Transverse colon (tissue), 4 donors: ENCODE measurements around the gene ABCC10.

Experiments used
- CTCF ChIP-seq, 5 experiments: fragments of 200-600 bp in 3 of 5; fragments of 450-650 bp in 2 of 5; sonication (generic) in 3 of 5; IDR thresholded peaks; 1 replicate in 2 of 5; 2 replicates in 3 of 5; pipeline ENCODE4 v1.5.1; 2016 to 2017; ENCODE audit warnings: antibody characterized with exemption in 5 of 5, inconsistent platforms in 3 of 5, mild to moderate bottlenecking in 2 of 5, moderate library complexity in 1 of 5
- EP300 ChIP-seq: sonication (generic); formaldehyde crosslinking; IDR thresholded peaks from one replicate; pipeline ENCODE4 v1.6.1; 2017; ENCODE audit warnings: antibody characterized with exemption, low read depth
- POLR2A ChIP-seq: fragments of 450-650 bp; IDR thresholded peaks from one replicate; pipeline ENCODE4 v1.6.1; 2016; ENCODE audit warnings: antibody characterized with exemption, mild to moderate bottlenecking, moderate library complexity
- POLR2AphosphoS5 ChIP-seq, 3 donors: sonication (generic); formaldehyde crosslinking; IDR thresholded peaks; one replicate each; pipeline ENCODE4 v1.6.1; 2016; ENCODE audit warnings: antibody characterized with exemption in 3 of 3

DNA sequence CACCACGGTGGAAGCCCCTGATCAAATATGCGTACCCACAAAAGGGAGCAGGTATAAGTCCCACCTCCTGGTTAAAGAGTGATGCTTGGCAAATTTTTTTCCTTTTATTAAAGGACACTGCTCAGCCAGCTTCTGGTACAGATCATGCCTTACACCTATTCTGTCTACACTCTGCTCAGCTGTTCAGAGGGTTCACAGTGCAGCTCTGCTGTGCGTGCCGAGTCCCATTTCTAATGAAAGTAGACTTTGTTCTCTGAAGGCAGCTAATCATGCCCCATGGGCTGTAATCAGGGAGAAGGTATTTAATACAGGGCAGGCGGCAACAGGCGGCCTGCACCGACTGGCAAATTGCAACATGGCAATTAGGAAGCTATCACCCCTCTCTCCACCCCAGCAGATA lies 66.5 kb downstream of the ABCC10 start:
- TF ChIP-seq POLR2A, result no peak
- TF ChIP-seq EP300, result no peak
- no peak for TF ChIP-seq CTCF (IDR thresholded peaks at IDR 0.05)
- TF ChIP-seq POLR2AphosphoS5 (IDR thresholded peaks at IDR 0.05), result no peak
